Heart left ventricle (tissue), 16 donors: ENCODE measurements around the gene ENGASE. TPM values are rescaled to one million over a fixed set of nuclear protein-coding genes. Genes with fewer than 3 reads are reported as not detected.

Source experiments
- ATAC-seq, 4 donors: fragments of 200-7000 bp; cut with Tn5 transposase; one replicate each; pipeline ENCODE4 v1.9.1; 2020 to 2022; ENCODE audit warnings: moderate library complexity in 4 of 4, mild to moderate bottlenecking in 3 of 4, moderate number of reproducible peaks in 1 of 4
- DNase-seq, 5 donors: peaks; one replicate each; pipeline ENCODE4 v3.0.0-alpha.2; 2020
- H3K27ac ChIP-seq, 12 donors: fragments of 200-600 bp; sonication (generic) in 4 of 12; one replicate each; pipeline versions ENCODE4 v1.5.0 to v1.8.0; 2016 to 2022; ENCODE audit warnings: mild to moderate bottlenecking in 2 of 12
- H3K27me3 ChIP-seq, 9 donors: fragments of 200-600 bp; sonication (generic) in 2 of 9; one replicate each; pipeline versions ENCODE4 v1.5.1 to v1.8.0; 2016 to 2022; ENCODE audit warnings: mild to moderate bottlenecking in 3 of 9
- H3K36me3 ChIP-seq, 9 donors: fragments of 200-600 bp; sonication (generic) in 2 of 9; one replicate each; pipeline versions ENCODE4 v1.5.0 to v1.8.0; 2018 to 2022; ENCODE audit warnings: mild to moderate bottlenecking in 2 of 9
- H3K4me1 ChIP-seq, 12 donors: fragments of 200-600 bp; sonication (generic) in 4 of 12; one replicate each; pipeline versions ENCODE4 v1.5.0 to v1.8.0; 2016 to 2022; ENCODE audit warnings: mild to moderate bottlenecking in 3 of 12
- H3K4me3 ChIP-seq, 12 donors: fragments of 200-600 bp; sonication (generic) in 4 of 12; one replicate each; pipeline versions ENCODE4 v1.5.0 to v1.8.0; 2017 to 2022; ENCODE audit warnings: mild to moderate bottlenecking in 9 of 12, moderate library complexity in 4 of 12
- H3K9me3 ChIP-seq, 12 donors: fragments of 200-600 bp; sonication (generic) in 4 of 12; one replicate each; pipeline versions ENCODE4 v1.5.0 to v1.8.0; 2016 to 2022; ENCODE audit warnings: mild to moderate bottlenecking in 1 of 12
- CTCF ChIP-seq, 12 donors: fragments of 200-600 bp; sonication (generic) in 4 of 12; IDR thresholded peaks; one replicate each; pipeline versions ENCODE4 v1.5.0 to v1.8.0; 2018 to 2022; ENCODE audit warnings: antibody characterized with exemption in 12 of 12, mild to moderate bottlenecking in 5 of 12
- POLR2A ChIP-seq, 2 donors: fragments of 450-650 bp; IDR thresholded peaks; one replicate each; pipeline ENCODE4 v1.6.1; 2017; ENCODE audit warnings: antibody characterized with exemption in 2 of 2, mild to moderate bottlenecking in 2 of 2, moderate library complexity in 2 of 2
- WGBS, 4 donors: extraction: QIAGEN DNeasy Blood & Tissue Kit in 2 of 4; methylation state at CpG; one replicate each; pipeline versions ENCODE4 v1.1.5 to v1.1.7; 2013 to 2018; 5-methylcytosine and 5-hydroxymethylcytosine counted together
- intact Hi-C, 10 donors: fragments of 100-400 bp; cut with DNase I; formaldehyde crosslinking; loops; one replicate each; pipeline versions ENCODE4 v1.11.1 to v1.14.2; 2022
- polyA plus RNA-seq, 2 donors: library from polyadenylated mRNA; stranded (reverse); fragments of 200-250 nt; gene quantifications; one replicate each; pipeline ENCODE4 v1.2.3, GENCODE V29; 2013
- total RNA-seq, 9 donors: library from RNA; depleted of rRNA in 2 of 9; stranded (reverse); fragments of >200 nt in 2 of 9; fragmentation: NEBNext Ultra II Directional in 3 of 9; extraction: Animal tissue kit (Norgen Biotek cat#: 25700) in 3 of 9; gene quantifications; one replicate each; pipeline versions ENCODE4 v1.1.0 to v1.2.4, GENCODE V29; 2016 to 2023
- donor health status: ischemic (EF 13 %, LVEDD 7.1; RV severe dilation, severe dysfunction).
- donor health status: healthy with polysubstance abuse.
- donor health status: DM: no; HTN: yes; CAD: no.
- donor health status: DM: no; HTN: no; CAD: no.
- donor health status: ischemic (EF 25% LVEDD 6.9; RV normal size, moderate dysfunction).
- donor health status: ischemic (EF 25% LVEDD 5.7; RV mildly dilated, moderate dysfunction).
- donor health status: healthy.
- donor health status: DM: yes; HTN: yes; CAD: no.
- donor health status: ischemic (EF 35%, LVEDD 5.7; RV mildly dilated, moderate dysfunction).
- donor health status: nonischemic (EF 11% LVEDD 7.7; RV severe dilation, severe dysfunction).
- donor health status: DM: yes; HTN: yes; CAD: no.
- donor health status: PGD.
- donor health status: ischemic (EF 29% LVEDD 5.4; RV normal size, mild dysfunction).
- donor health status: nonischemic (EF 23%, LVEDD 6.1; RV moderate dilation, normal function).

Gene ENGASE
- total and polyA plus RNA-seq, 11 donors: 6.2 to 42.0 (median 23.5) TPM

- Histone ChIP-seq H3K4me1 (peaks cover 0 to 8% (median 0%) of the 10 kb centered on the region in 12 donors), H3K9me3 (no peaks in the 10 kb centered on the region), H3K27me3 (peaks cover 14 to 85% (median 65%) of the 10 kb centered on the region in 9 donors), H3K4me3 (no peak overlapping the region), H3K36me3 (no peaks in the 10 kb centered on the region), H3K27ac (no peak overlapping the region)
- TF ChIP-seq CTCF (IDR thresholded peaks at IDR 0.05) (no peak), POLR2A (IDR thresholded peaks at IDR 0.05) (no peak)
- intact Hi-C loops: no loop called here
- no peak for DNase-seq
- 27 to 51% (median 44%) methylated on average over 6 to 13 of the region's 13 CpGs for WGBS, 4 donors
- no peak for ATAC-seq
Measured at GRCh38 chr17:79101111-79101673, 26.6 kb downstream of the ENGASE start.

GRCh38 chr17:79102214-79102613, 27.6 kb downstream of the ENGASE start:
- Histone ChIP-seq H3K36me3 (no peaks in the 10 kb centered on the region), H3K4me3 (no peak overlapping the region), H3K27ac (no peak overlapping the region), H3K9me3 (no peaks in the 10 kb centered on the region), H3K27me3 (peaks cover 14 to 75% (median 56%) of the 10 kb centered on the region in 9 donors), H3K4me1 (peaks cover 0 to 6% (median 0%) of the 10 kb centered on the region in 12 donors)
- 85 to 91% (median 86%) methylated on average over 7 of the region's 7 CpGs for WGBS, 4 donors
- intact Hi-C loops: no loop called here
- TF ChIP-seq POLR2A (IDR thresholded peaks at IDR 0.05) (no peak), CTCF (IDR thresholded peaks at IDR 0.05) (no peak)
- no peak for ATAC-seq
- DNase-seq: no peak

- WGBS, 4 donors: 73 to 81% (median 74%) methylated on average over 8 to 12 of the region's 12 CpGs
- TF ChIP-seq POLR2A (IDR thresholded peaks at IDR 0.05) (no peak), CTCF (IDR thresholded peaks at IDR 0.05) (no peak)
- ATAC-seq: no peak
Measured at GRCh38 chr17:79104898-79105600, 30.4 kb downstream of the ENGASE start.

GRCh38 chr17:79105937-79106336, 31.3 kb downstream of the ENGASE start:
- Histone ChIP-seq H3K36me3 (no peaks in the 10 kb centered on the region), H3K4me3 (no peak overlapping the region), H3K27me3 (peaks cover 12 to 56% (median 32%) of the 10 kb centered on the region in 9 donors), H3K4me1 (no peaks in the 10 kb centered on the region), H3K9me3 (no peaks in the 10 kb centered on the region), H3K27ac (no peak overlapping the region)
- TF ChIP-seq CTCF (IDR thresholded peaks at IDR 0.05) (no peak), POLR2A (IDR thresholded peaks at IDR 0.05) (no peak)
- intact Hi-C loops: no loop called here
- WGBS, 4 donors: 75 to 86% (median 79%) methylated on average over 9 to 14 of the region's 14 CpGs
- no peak for ATAC-seq
- no peak for DNase-seq

More at GRCh38 chr17:79104898-79105600, 30.4 kb downstream of the ENGASE start:
- no peaks in the 10 kb centered on the region for H3K9me3 ChIP-seq
- no peaks in the 10 kb centered on the region for H3K4me1 ChIP-seq
- H3K27ac ChIP-seq: no peak overlapping the region
- H3K36me3 ChIP-seq: no peaks in the 10 kb centered on the region
- peaks cover 14 to 64% (median 34%) of the 10 kb centered on the region in 9 donors for H3K27me3 ChIP-seq
- intact Hi-C loops: no loop called here
- no peak for DNase-seq
- no peak overlapping the region for H3K4me3 ChIP-seq
